ENCODE data around the gene UTF1.
"Not testable (repeated sequence)": the region's sequence is repeated elsewhere in the genome, so short reads cannot be mapped to it uniquely, and the experiment has no call there.

UTF1 gene

DNA sequence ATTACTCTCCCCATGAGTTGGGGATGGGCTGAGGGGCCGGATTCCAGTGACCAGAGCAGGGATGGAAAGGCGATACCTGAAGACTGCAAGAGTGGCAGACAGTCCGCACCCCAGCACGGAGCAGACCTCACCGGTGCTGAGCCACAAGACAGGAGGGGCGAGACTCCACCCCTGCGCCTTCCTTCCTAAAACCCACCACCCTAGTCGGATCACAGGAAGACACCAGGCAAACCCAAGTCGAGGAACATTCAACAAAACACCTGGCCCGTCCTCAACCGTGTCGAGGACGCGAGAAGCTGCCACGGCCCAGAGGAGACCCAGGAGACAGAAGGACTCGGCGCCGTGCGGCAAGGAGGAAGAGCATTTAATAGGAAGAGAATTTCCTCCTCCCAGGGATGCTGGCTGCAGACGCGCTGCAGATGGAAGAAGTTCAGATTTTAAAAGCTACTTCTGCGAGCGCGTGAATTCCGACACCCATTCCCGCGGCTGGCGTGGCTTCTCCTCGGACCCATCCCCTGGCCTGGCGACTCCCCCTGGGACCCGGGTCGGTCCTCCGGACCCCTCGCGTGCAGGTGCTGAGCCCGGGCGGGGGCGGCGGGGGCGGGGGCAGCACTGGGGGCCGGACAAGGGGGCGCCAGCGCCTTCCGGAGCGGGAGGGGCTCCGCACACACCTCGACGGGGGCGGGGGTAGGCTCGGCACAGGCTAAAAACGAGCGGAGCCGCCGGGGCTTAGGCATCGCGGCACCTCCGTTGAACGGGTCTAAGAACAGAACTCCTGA lies 563 bp upstream of the UTF1 start:
- DNase-seq, result no peak

- DNase-seq, result no peak
Observed at GRCh38 chr10:133230387-133231195, 574 bp downstream of the UTF1 start.

- DNase-seq, result no peak
Observed at GRCh38 chr10:133231244-133231945, 1.4 kb downstream of the UTF1 start.

GRCh38 chr10:133231946-133232574 lies 2.0 kb downstream of the UTF1 start:
- no peak for DNase-seq

- not testable (repeated sequence) for DNase-seq
Observed at GRCh38 chr10:133234796-133235195, 4.8 kb downstream of the UTF1 start.

DNA sequence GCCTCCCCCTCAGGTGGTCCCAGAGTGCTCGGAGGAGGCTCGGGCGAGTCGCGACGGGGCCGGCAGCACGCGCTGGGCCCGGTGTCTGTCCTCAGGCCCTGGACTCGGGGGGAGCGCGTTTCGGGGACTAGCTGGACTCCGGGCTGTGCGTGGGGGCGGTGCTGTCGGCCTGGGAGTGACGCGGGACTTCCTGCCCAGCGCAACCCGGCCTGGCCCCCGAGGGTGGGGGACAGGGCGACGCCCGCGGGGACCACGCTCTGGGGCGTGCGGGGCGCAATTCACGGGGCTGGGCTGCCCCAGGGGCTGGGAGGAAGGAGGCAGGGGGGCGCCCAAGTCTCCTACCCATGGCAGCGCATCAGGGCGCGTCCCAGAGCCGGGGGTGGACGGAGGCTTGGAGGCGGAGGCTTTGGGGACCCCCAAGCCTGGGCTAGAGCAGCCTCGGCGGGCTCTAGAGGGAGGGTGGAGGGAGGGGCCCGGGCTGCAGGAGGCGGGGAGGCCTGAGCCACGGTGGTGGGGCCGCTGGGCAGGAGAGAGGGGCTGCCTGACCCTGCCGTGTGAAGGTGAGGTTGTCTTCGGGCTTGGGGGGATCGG lies 5.3 kb downstream of the UTF1 start:
- DNase-seq, result no peak

- DNase-seq, result no peak
Observed at GRCh38 chr10:133235932-133236331, 5.9 kb downstream of the UTF1 start.

- no peak for DNase-seq
Observed at GRCh38 chr10:133236401-133237240, 6.6 kb downstream of the UTF1 start.

GRCh38 chr10:133237241-133237587 lies 7.2 kb downstream of the UTF1 start:
- DNase-seq, result no peak

- no peak for DNase-seq
Observed at GRCh38 chr10:133237588-133238465, 7.8 kb downstream of the UTF1 start, which contains the start of gene VENTX. TSS of gene VENTX (plus strand) at chr10:133237855. CDS start at chr10:133237915, 60 bp downstream.

GRCh38 chr10:133238466-133238804 lies 8.4 kb downstream of the UTF1 start:
- DNase-seq, result no peak

DNA sequence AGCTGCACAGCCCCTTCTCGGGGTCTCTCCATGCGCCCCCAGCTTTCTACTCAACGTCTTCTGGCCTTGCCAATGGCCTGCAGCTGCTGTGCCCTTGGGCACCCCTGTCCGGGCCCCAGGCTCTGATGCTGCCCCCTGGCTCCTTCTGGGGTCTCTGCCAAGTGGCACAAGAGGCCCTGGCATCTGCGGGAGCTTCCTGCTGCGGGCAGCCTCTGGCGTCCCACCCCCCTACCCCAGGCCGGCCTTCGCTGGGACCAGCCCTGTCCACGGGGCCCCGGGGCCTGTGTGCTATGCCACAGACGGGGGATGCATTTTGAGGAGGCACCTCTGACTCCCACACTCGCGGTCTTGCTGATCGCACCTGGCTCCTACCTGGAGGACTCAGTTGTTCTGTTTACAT lies 10.0 kb downstream of the UTF1 start:
- no peak for DNase-seq

DNA sequence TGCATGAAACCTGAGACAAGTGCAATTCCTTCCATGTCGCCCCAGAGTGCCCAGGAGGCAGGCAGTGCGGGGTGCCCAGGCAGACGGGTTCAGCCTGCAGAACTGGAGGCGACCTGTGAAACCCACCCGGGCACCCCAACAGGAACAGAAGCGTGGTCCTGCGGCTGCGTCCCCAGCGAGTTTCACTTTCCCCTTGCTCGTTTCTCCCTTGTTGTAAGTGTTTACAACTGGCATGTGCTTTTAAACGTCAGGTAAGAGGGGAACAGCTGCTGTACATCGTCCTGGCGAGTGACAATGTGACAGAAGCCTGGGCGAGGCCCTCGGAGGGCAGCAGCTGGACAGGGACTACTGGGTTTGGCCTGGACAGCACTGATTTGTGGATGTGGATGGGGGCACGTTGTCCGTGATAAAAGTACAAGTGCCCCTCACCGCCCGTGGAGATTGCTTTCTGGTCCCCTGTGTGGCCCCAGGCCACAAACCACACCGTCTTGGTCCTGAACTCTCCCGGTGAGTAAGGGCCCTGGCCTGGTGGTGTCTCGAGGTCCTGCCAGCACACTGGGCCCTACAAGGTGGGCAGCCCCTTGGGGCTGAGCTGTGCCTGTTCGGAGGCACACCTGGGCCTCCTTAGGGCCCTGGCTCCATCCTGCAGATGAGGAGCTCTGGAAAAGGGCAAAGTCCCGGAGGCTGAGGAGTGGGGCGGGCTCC lies 11.6 kb downstream of the UTF1 start:
- DNase-seq, result no peak

DNA sequence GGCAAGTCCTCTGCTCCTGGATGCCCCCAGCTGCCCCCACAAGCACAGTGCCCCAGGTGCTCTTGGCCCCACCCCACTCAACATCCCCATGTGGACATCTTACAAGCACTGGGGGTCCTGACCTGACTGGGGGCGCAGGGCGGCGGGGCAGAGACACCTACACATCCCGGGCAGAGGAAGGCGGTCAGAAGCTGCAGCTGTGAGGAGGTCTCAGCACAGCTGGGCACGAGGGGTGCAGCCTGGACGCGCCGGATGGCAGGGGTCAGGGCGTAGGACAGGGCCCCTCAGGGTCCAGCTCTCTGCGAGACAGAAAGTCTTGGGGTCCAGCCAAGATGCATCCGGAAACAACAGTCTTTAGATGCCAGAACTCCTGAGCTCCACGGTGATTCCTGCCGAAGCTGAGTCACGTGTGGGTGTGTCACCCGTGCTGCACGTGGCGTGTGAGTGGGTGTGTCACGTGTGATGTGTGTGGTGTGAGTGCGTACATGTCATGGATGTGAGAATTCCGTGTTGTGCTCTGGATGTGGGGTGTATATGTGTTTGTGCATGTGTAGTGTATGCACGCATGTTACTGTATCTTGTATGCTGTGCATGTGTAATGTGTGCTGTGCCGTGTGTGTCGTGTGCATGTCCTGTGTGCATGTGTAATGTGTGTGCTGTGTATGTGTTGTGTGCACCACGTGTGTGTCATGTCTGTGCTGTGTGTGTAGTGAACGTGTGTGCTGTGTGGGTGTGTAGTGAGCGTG lies 12.8 kb downstream of the UTF1 start:
- no peak for DNase-seq

DNA sequence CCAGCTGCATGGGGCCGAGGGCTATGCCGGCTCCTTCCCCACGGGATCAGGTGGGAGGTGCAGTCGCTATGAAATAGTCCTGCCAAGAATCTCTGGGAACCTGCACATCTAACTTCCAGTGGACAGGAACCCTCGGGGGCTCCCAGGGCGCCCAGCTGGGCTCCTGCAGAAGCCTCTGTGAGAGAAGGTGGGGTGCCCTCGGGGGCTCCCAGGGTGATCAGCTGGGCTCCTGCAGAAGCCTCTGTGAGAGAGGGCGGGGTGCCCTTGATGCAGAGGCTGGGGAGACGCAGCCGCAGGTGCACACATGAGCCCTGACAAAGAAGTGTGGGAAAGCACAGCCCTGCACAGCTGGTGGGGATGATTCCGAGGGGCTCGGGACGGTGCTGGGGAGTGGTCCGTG lies 13.6 kb downstream of the UTF1 start:
- DNase-seq, result no peak

GRCh38 chr10:133245439-133246235 lies 15.6 kb downstream of the UTF1 start:
- DNase-seq, result no peak

DNA sequence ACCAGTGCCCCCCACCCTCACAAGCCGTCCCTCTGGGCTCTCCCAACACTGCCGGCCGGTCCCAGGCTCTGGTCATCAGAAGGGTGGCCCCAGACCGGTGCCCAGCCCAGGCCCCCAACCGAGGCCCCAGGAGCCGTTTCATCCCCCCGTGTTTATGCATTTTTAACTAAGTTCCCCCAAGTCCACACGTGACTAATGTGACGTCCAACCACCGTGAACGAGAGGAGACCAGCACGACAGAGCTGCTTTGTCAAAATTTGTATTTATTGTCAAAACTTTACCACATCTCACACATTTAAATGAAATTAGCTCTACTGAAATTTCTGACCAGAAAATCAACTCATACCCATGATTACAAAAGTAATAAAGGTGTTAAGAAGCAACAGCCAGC lies 16.2 kb downstream of the UTF1 start:
- DNase-seq, result no peak

DNA sequence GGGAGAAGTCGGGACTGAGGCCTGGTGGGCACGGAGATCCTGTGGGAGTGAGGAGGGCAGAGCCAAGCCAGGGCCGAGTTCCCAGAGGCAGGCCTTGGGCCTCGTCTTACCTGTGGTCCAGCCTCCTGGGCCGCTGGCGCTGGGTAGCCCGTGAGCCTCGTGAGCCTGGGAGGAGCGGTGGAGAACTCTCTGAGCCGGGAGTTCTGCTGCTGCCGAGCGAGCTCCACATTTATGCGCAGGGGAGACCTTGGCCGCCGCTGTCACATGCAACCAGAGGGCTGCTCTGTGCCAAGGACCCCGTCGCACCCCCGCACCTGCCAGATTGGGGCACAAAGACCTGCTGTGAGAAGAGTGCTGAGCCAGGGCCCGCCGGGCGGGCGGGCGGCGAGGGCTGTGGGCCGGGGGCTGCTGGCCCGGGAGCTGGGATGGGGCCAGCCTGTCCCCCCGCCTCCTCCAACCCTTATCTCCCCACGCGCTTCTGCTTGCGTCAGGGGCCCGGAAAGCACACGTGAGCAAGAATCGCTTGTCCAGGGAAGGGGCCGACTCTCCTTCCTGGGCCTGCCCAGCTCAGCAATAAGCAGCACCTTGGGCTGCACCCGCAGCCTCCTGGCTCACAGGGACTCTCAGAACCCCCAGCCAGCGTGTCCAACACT lies 17.8 kb downstream of the UTF1 start:
- DNase-seq, result no peak
